Heart left ventricle (tissue), 13 donors: ENCODE data around the gene PGLYRP1.

ENCODE experiments used
- POLR2A ChIP-seq, 2 donors: fragments of 450-650 bp; IDR thresholded peaks; one replicate each; pipeline ENCODE4 v1.6.1; 2017; ENCODE audit warnings: antibody characterized with exemption in 2 of 2, mild to moderate bottlenecking in 2 of 2, moderate library complexity in 2 of 2
- TF ChIP-seq, protein P1 (sequence below), 12 donors: fragments of 200-600 bp; sonication (generic) in 4 of 12; IDR thresholded peaks; one replicate each; pipeline versions ENCODE4 v1.5.0 to v1.8.0; 2018 to 2022; ENCODE audit warnings: antibody characterized with exemption in 12 of 12, mild to moderate bottlenecking in 5 of 12
- donor health status: ischemic (EF 13 %, LVEDD 7.1; RV severe dilation, severe dysfunction).
- donor health status: DM: no; HTN: yes; CAD: no.
- donor health status: DM: no; HTN: no; CAD: no.
- donor health status: ischemic (EF 25% LVEDD 6.9; RV normal size, moderate dysfunction).
- donor health status: ischemic (EF 25% LVEDD 5.7; RV mildly dilated, moderate dysfunction).
- donor health status: ischemic (EF 35%, LVEDD 5.7; RV mildly dilated, moderate dysfunction).
- donor health status: nonischemic (EF 11% LVEDD 7.7; RV severe dilation, severe dysfunction).
- donor health status: DM: yes; HTN: yes; CAD: no.
- donor health status: PGD.
- donor health status: ischemic (EF 29% LVEDD 5.4; RV normal size, mild dysfunction).
- donor health status: nonischemic (EF 23%, LVEDD 6.1; RV moderate dilation, normal function).

DNA sequence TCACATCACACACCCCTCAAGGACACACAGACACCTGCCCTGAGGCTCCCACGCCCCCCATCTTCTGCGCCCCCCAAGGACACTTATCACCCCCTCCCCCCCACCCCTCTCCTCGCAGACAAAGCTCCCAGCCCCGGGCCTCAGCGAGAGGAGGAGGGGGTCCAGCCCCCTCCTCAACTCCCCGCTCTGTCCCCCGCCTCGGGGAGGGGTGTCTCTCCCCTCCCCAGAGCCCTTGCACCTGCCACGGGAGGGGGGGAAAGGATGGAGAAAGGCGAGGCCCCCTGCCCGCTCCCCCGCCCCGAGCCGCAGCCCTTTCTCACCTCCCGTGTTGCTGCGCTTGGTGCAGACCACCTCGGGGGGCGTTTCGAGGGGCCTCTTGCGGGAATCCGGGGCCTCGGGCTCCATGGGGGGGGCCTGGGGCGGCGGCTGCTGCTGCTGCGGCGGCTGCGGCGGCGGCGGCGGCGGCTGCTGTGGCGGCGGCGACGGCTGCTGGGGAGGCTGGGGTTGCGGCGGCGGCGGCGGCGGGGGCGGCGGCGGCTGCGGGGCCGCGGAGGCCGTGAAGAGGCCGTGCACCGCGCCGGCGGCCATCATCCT is 49.8 kb downstream of the PGLYRP1 start:
- TF ChIP-seq, protein P1, sequence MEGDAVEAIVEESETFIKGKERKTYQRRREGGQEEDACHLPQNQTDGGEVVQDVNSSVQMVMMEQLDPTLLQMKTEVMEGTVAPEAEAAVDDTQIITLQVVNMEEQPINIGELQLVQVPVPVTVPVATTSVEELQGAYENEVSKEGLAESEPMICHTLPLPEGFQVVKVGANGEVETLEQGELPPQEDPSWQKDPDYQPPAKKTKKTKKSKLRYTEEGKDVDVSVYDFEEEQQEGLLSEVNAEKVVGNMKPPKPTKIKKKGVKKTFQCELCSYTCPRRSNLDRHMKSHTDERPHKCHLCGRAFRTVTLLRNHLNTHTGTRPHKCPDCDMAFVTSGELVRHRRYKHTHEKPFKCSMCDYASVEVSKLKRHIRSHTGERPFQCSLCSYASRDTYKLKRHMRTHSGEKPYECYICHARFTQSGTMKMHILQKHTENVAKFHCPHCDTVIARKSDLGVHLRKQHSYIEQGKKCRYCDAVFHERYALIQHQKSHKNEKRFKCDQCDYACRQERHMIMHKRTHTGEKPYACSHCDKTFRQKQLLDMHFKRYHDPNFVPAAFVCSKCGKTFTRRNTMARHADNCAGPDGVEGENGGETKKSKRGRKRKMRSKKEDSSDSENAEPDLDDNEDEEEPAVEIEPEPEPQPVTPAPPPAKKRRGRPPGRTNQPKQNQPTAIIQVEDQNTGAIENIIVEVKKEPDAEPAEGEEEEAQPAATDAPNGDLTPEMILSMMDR (IDR thresholded peaks at IDR 0.05) = no peak
- no peak for TF ChIP-seq POLR2A (IDR thresholded peaks at IDR 0.05)
